ENCODE data around the gene KCNMB1.

The KCNMB1 gene

DNA sequence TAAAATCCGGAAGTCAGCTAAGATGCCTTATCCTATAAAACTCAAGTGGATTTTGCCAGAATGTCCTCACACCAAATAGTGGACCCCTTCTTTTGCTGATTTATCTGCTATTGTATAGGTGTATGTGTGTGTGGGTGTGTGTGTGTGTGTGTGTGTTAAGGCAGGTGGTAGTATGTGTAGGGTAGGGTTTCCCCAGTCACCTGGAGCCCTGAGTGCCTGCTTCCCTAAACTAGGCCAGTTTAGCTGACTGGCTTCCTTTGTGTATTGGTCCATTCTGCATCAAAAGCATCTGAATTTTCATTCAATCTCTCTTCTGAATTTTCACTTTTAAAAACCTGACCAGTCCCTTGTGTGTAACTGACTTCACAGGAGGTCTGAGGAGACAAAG lies 49.4 kb downstream of the KCNMB1 start:
- DNase-seq (ENCODE audit: low spot score): no peak

DNA sequence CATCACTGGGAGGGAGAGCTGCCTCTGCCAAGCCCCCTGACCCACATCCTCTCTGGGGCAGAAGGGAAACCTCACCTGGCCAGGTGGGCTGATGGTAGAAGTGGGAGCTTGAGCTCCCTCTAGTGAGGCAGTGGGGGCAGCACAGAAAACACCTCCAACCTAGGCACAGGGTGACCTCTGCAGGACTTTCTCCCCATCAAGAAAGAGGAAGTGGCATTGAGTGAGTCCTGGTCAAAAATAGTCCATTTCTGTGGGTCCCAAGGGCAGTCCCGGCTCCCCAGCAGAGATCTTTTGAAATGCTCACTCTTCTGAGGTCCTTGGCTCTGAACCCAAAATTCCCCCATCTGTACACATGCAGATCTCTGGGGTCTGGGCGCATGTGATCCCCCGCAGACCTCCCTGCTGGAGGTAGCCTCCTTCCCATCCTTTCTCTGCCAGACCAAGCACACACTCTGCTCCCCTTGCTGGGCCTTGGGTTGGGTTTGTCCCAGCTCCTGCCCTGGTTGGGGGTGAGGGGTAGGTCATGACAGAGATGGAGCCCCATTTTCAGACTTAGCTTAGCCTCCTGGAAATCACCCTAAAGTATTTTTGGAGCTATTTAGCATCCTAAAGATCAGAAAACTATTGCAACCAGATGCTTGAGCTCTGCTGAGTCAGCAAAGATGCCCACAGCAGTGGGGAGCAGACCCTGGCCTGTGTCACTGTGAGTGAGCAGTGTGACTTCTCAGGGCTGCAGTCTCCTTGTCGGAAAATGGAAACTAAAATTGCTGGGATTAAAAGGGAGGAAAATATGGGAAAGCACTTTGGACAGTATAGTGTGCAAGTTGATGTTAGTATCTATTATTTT lies 50.0 kb downstream of the KCNMB1 start:
- no peak for DNase-seq (ENCODE audit: low spot score)

DNA sequence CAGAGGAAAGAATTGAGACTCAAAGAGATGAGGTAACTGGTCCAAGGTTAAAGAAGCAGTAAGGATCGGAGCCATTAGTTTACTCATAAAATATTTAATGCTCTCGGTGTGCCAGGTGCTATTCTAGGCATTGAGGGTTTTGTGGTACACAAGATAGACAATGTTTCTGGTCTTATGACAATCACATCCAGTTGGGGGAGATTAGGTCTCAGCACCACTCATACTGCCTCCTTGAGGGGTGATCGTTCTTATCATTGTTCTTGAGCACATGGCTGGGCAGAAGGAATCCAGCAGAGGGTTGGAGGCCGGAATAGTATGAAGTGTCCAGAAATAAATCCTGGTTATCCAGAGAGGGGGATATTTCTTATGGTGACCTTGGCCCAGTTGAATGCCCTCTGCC lies 50.9 kb downstream of the KCNMB1 start:
- DNase-seq (ENCODE audit: low spot score): no peak

DNA sequence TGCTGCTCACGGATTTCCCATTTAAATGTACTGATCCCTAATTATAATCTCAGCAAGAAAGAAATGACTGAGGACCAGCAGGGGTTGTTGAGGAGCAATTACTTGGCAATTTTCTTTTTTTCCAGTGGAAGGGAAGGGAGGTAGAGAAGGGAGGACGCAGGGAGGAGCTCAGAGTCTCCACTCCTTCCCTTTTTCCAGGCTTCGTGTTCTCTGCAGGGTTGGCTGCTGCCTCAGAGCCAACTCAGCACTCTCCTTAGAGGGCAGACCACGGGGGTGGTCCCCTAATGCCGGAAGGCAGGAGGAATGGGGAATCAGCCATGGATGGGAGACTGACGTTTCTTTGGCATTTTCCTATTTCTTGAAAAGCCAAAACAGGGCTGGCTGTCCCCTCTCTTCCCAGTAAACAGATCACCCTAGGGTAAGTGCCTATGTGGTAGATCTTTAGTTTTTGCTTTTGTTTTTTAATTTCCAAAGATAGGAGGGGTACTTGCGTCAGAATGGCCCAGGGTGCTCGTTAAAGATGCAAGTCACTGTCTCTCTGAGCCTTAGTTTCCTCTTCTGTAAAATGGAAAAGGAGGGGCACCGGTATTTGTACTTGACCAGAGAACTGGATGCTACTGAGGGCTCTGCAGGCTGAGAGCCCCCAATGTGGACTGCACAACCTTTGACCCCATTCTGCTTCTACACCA lies 52.0 kb downstream of the KCNMB1 start:
- no peak for DNase-seq (ENCODE audit: low spot score)

DNA sequence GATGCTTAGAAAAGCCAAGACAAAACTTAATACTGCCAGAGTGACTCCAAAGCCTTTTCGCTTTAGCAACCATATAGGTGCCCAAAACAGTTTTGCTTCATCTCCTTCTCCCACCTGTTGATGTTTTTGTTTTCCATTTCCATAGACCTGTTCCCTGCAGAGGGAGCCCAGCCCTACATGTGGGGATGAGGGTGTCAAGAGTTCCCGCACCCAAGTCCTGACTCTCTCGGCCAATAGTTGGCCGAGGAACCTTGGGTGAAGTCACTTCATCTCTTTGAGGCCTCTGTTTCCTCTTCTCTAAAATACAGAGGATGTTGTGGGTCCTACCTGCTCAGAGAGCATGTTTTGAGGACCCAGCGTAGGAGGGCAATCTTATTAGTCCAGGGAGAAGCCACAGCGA lies 53.1 kb downstream of the KCNMB1 start:
- DNase-seq (ENCODE audit: low spot score): no peak

DNA sequence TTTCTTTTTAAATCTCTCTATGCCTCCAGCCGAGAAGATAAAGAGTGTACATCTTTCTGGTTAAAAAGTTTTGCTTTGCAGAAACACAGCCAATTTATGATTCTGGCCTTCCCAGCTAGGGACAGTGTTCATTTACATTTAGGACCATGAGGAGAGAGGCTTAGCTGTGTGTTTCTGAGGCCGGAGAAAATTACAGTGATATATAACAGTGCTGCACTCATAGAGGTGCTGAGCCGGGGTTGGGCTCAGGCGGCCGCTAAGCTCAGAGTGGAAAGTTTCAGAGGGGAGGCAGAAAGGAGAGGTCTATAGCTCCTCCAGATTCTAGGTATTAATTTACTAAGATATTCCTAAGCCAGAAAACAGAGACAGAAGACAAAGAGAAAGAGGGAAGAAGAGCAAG lies 54.5 kb downstream of the KCNMB1 start:
- DNase-seq (ENCODE audit: low spot score): no peak

DNA sequence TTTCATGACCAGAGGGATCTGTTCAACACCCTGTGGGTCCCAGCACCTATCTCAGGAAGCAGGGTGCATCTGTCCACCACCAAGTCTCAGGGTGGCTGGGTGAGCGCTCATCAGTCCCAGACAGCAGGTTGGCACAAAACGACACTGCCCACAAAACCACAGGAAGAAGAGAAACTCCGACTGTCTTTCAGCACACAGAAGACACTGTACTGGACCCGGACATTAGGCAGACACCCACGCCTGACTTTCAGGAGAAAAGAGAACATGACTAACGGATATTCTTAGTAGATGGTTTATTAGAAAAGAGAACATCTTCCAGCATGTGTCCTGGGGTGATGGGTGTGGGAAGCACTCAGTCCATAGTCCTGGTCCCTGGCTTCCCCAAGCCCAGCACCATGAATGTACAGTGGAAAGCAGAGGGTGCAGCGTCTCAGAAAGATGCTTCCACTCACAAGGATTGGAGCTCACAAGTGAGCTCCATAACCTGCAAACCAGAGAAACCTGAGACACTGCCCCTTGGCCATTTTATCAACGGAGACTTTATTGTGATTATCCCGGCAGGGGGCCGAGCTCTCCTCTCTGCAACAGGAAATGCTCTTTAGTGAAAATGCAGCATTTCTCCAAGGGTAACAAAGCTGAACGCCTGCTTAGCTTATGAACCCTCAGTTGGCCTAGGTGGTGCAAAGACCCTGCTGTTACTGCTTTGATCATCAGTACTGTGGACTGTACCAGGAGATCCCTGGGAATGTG lies 55.8 kb downstream of the KCNMB1 start:
- DNase-seq (ENCODE audit: low spot score): no peak

DNA sequence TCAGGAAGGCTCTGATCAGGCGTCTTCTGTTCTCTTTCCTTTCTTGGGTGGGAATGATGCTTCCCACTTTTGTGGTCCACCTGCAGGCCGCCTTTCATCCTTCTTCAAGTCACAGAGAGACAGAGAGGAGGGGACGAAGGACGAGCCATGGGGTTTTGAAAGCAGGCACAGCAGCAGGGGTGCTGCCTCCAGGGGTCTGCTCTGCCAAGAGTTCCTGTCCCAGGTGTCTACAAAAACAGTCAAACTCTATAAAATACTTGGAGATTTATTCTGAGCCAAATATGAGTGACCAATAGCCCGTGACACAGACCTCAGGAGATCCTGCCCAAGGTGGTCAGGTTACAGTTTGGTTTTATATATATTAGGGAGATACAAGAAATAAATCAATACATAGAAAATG lies 57.1 kb downstream of the KCNMB1 start:
- no peak for DNase-seq (ENCODE audit: low spot score)

DNA sequence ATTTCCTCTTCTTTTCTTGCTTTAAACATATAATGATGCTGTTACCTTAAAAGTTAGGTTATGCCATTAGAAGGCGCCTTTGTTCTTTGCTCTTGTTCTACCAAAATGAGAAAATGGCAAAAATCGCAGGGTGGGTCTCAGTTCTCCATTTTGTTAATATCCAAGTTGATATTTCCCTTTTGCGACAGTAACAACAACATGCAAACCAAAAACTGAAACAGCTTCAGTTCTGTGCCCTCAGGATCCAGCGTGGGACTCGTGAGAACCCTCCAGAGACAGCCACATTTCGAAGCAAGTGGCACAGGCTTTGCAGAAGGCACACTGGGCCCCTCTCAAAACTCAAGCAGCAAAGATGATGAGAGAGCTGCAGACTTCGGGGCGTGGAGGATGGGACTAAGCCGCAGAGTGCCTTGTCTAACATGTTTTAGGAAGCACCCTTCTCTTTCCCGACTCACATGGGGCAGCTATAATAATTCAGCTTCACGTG lies 58.6 kb downstream of the KCNMB1 start:
- DNase-seq (ENCODE audit: low spot score): no peak

DNA sequence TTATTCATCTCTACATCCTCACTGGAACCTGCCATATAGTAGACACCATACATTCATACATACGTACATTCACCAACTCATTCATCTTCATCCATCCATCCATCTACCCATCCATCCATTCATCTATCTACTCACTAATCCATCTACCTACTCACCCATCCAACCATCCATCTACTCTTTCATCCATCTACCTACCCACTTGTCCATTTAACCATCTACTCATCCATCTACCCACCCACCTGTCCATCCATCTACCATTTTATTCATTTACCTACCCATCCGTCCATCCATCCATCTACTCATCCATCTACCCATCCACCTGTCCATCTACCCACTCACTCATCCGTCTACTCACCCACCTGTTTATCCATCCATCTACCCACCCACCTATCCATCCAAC lies 59.6 kb downstream of the KCNMB1 start:
- no peak for DNase-seq (ENCODE audit: low spot score)

DNA sequence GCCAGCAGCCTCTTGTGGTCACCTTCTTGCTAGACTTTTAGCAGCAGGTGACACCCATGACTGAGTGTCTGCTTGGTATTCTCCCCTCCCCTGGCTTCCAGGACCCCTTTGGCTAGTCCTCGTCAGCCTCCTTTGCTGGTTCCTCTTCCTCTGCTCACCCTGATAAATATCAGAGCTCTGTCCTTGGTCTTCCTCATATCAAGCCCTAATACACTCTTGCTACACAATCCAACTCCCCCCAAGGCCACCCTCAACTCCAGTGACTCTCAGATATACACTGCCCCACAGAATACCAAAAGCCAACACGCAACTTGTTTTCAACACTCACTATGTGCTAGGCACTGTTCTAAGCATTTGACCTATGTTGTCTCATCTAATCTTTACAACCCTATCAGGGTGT lies 61.3 kb downstream of the KCNMB1 start:
- no peak for DNase-seq (ENCODE audit: low spot score)

DNA sequence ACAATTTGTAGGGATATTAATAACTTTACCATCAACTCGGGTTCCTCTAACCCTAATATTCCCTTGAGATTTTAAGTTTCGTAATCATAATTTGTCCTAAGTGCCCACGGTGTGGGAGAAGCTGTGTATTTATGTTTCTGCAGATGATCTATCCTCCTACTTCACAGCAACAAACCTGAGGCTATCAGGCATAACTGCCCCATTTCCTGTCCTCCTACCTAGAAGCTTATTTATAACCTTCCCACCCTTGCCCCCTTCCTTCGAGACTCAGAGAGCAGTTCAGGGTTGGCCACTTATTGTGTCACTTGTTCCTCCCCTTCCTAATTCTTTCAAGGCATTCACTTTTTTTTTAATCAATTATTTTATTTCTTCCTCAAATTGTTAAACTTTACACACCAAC lies 62.0 kb downstream of the KCNMB1 start:
- no peak for DNase-seq (ENCODE audit: low spot score)
